NCI-H446 treated with DMSO at 0.1 percent for 48 hours (cell line): ENCODE data around the gene ZBED1.
"Not testable (repeated sequence)": the region's sequence is repeated elsewhere in the genome, so short reads cannot be mapped to it uniquely, and the experiment has no call there.

Experiments
- DNase-seq: peaks from one replicate; lab custom pipeline; 2025; lab: John Stamatoyannopoulos, UW

The ZBED1 gene

GRCh38 chrX:2456091-2456490, 44.7 kb downstream of the ZBED1 start:
- DNase-seq: not testable (repeated sequence)

- not testable (repeated sequence) for DNase-seq
Observed at GRCh38 chrX:2454620-2455019, 46.2 kb downstream of the ZBED1 start.

GRCh38 chrX:2452799-2453198, 48.0 kb downstream of the ZBED1 start:
- no peak for DNase-seq

- no peak for DNase-seq
Observed at GRCh38 chrX:2452317-2452784, 48.4 kb downstream of the ZBED1 start.

GRCh38 chrX:2451501-2452316, 49.1 kb downstream of the ZBED1 start:
- DNase-seq: no peak

- DNase-seq: no peak
Observed at GRCh38 chrX:2450681-2451080, 50.1 kb downstream of the ZBED1 start.

- no peak for DNase-seq
Observed at GRCh38 chrX:2449135-2449886, 51.5 kb downstream of the ZBED1 start.

GRCh38 chrX:2447484-2447883, 53.3 kb downstream of the ZBED1 start:
- DNase-seq: no peak

GRCh38 chrX:2446815-2447214, 54.0 kb downstream of the ZBED1 start:
- DNase-seq: no peak

- no peak for DNase-seq
Observed at GRCh38 chrX:2445662-2446623, 54.8 kb downstream of the ZBED1 start.

GRCh38 chrX:2442694-2443093, 58.1 kb downstream of the ZBED1 start:
- DNase-seq: no peak

GRCh38 chrX:2441466-2441865, 59.3 kb downstream of the ZBED1 start:
- no peak for DNase-seq

GRCh38 chrX:2439613-2440012, 61.2 kb downstream of the ZBED1 start:
- DNase-seq: no peak
